G401 (cell line): Measurements from ENCODE around the gene HS3ST1. TPM values are rescaled to one million over a fixed set of nuclear protein-coding genes. Genes with fewer than 3 reads are reported as not detected.
"Not testable (repeated sequence)": the region's sequence is repeated elsewhere in the genome, so short reads cannot be mapped to it uniquely, and the experiment has no call there.

Experiments
- DNase-seq: peaks from one replicate; pipeline ENCODE4 v3.0.0-alpha.2; 2015; ENCODE audit warnings: low spot score
- in situ Hi-C: cut with HindIII; loops from 2 replicates; pipeline ENCODE4 v1.10.0; 2016; ENCODE audit warnings: low sequenced_read_pairs, mixed read lengths
- total RNA-seq: library from RNA; depleted of rRNA; stranded (reverse); fragments of >200 nt; shearing (Covaris generic); gene quantifications from 2 replicates; pipeline ENCODE4 v1.2.3, GENCODE V29; 2014

The HS3ST1 gene
- total RNA-seq, 1 experiment from 2014 or later = not detected

DNA sequence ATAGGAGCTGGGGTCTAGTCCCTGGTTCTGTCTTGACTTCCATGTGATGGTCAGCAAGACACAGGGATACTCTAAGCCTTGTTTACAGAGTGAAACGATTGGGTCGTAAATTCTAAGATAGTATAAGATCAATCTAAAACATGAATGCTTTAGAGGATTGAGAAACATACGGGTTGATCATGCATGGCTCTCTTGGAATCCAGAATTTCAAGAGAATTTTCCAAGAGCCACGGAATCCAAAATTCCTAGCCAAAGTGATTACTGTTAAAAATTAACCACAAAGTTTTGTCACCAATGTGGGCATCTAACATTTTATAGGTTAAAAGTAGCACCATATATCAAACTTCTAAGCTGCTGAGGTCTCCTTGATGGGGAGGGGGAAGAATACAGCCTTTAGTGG lies 16.5 kb downstream of the HS3ST1 start:
- DNase-seq = no peak
- in situ Hi-C loops = no loop called here

DNA sequence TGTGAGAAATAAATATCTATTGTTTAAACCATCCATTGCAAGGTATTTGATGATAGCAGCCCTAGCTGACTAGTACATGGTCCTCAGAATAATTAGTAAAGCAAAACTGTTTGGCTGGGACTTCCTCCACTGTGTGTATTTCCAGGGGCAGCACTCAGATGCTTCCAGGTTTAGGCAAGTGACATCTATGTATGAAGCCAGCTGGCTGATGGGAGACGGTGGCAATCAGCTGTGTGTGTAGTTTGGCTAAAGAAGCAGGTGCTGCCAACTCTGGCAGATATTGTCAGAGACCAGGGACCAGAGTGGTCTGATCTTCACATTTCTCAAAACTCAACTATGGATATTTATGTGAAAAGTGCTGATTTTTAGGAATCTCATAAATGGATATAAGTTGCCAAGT lies 19.1 kb downstream of the HS3ST1 start:
- in situ Hi-C loops = no loop called here
- DNase-seq = peak; percentile 72

DNA sequence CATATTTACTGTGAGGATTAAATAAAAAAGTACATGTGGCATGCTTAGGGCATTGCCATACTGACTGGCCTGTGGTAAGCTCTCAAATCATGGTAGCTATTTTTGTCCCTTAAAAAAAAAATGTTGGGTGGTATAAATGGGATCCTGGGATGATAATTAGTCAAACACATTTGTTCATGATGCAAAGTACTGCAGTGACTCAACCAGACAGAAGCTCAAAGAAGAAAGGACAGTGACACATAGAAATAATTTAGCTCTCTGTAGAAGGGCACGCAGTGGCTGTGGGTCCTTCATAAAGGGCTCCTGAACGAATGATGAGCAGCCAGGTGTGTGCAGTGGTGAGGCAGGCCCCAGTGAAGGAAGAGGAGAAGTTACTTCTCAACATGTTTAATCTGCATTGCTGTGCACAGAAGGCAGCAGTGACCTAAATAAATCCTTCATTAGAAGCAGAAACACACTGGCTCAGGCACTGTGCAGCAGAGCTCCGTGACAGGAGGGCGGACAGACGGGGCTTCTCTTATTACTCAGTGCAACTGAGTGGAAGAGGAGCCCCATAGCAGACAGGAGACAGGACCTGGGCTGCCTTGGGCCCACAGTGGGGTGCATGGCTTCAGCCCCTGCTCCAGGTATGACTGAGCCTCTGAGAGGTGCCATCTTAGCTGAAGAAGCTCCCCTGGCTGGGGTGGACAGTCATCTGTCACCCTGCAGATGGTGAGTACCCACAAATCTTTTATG lies 20.3 kb downstream of the HS3ST1 start:
- DNase-seq = peak; percentile 89
- in situ Hi-C loops = no loop called here

DNA sequence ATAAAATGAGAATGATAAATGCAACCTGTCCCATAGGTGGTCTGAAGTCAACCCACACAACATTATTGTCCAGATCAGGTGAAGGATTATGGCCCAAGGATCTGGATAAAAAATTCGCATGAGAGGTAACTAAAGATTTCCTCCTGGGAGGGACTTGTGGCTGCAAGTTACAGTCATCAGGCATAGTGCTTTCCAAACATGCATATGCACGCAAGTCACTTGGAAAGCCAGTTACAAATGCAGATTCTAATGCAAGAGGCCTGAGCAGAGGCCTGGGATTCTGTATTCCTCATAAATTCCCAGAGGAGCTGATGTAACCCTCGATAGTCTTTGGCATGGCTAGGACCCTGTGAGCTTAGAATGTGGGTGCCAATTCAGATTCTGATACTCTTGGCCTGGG lies 21.1 kb downstream of the HS3ST1 start:
- DNase-seq = no peak
- in situ Hi-C loops = no loop called here

DNA sequence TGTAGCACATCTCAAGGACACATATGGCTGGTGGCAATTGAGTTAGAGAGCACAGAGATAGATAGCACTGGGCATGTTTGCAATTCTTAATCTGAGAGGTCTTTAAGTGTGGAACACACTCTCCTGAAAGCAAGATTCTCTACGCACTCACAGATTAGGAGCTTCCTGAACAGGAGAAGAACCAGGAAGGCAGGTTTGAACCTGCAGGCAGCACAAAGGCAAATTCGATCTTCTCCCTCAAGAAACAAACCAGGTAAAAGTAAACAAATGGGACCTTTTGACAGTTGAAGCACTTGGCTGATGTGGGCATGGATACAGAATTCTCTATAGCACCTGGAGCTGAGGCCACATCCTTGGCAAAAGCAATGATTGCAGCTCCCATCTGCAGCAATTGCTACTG lies 24.3 kb downstream of the HS3ST1 start:
- DNase-seq = no peak
- in situ Hi-C loops = no loop called here

DNA sequence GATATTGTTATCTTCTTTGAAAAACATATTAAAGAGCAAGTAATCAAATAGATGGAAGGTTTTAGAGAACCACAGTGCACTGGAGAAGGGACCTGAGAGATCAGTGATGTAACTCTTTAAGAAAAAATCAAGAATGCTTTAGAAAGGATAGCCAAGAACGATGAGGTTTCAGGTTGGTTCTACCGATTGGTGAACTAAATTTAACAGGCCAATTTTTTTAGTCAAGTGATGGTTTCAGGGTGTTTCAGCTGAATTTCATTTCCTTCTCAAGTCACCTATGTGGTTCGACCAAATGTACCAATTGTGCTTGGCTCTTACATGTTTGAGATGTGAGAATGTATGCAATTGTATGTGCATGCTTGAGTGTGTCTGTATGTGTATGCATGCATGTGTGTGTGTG lies 26.5 kb downstream of the HS3ST1 start:
- in situ Hi-C loops = no loop called here
- no peak for DNase-seq

DNA sequence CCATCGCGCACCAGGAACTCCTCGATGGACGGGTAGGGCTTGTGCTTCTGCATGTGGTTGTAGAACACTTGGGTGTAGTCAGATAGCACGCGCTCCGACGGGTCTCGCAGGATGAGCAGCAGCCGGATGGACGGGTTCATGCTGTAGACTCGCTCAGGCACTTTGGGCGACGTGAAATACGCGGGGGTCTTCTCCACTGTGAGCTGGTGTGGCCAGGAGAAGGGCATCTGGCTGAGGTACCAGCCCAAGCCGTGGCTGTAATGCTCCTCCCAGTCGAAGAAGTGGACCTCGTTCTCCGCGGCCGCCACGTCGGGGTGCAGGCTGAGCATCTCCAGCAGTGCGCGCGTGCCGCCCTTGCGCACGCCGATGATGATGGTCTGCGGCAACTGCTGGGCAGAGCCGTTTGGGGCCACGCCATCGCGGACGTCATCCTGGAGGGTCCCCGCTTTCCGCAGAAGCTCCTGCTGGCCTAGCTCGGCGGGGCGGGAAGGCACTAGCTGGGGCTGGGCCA lies 29.2 kb downstream of the HS3ST1 start:
- DNase-seq = no peak
- in situ Hi-C loops = no loop called here

DNA sequence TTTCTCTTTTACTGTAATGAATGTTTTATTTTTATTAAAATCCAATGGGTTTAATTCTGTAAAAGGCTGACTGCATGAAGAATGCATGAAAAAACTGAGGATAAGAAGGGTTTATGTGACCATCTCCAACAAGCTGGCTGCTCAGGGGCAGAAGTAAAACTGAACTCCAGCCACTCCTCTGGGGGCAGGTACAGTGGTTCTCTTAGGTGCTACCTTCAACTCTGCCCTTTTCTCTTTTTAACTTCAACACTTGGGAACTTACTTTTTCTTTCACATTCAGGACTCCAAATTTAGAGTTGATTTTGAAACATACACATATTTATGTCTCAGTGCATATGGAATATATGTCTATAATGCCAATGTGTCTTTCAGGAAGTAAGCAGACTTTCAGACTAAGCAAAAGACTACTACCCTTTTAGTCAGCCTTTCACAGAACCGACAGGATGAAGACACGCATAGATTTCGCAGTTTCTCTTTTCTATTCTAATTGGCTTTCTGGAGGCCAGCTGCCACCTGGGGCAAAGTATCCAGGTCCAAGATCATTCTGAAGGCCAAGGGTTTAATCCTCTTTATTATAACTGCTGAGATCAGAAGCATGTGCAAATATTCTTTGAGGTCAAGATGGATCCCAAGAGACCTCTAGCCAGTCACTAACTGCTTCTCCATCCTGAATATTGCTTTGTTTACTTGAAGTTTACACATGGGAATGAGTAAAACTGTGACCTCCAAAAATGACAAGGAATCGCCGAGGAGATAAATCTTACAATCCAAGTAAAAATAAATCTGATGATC lies 30.7 kb downstream of the HS3ST1 start:
- in situ Hi-C loops = no loop called here
- no peak for DNase-seq

DNA sequence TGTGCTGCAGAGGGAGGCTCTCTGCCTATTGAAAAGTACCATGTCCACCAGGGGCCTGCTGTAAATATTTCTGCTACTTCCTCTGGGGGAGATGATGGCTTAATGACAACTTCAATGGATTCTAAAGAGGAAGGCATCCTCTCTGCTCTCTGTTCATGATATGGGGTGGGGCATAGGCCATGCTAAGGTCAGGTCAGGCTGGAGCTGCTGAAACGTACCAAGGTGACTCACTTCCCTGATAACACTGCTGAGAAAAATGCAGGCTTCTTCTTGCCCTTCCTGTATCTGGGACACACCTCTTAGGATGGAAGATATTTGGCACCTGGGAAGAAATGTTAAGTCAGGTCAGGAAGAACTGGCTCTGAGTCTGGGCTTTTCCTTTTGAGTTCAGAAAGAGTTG lies 31.5 kb downstream of the HS3ST1 start:
- in situ Hi-C loops = no loop called here
- no peak for DNase-seq

DNA sequence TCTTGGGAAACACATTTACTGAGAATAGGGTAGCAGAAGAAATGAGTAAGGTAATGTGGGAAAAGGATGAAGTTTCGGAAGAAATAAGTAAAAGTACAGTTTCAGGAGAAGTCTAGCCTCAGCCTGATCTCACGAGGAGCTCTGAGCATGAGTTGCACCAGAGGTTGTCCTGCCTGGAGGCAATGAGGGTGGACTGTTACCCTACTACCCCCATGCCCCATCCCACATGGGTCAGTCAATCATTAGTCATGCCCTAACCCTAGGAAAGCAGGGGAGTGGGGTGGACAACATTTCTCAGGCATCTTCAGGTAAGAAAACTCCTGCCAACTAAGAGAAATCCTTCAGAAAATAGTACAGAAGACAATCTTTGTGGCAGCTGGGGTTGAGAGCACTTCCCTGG lies 35.1 kb downstream of the HS3ST1 start:
- DNase-seq = no peak

DNA sequence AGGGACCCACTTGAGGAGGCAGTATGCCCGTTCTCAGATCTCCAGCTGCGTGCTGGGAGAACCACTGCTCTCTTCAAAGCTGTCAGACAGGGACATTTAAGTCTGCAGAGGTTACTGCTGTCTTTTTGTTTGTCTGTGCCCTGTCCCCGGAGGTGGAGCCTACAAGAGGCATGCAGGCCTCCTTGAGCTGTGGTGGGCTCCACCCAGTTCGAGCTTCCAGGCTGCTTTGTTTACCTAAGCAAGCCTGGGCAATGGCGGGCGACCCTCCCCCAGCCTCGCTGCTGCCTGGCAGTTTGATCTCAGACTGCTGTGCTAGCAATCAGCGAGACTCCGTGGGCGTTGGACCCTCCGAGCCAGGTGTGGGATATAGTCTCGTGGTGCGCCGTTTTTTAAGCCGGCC lies 44.6 kb downstream of the HS3ST1 start:
- in situ Hi-C loops, DNase-seq: not testable (repeated sequence)

More for the DNA sequence above, 35.1 kb downstream of the HS3ST1 start:
- in situ Hi-C loops = no loop called here

DNA sequence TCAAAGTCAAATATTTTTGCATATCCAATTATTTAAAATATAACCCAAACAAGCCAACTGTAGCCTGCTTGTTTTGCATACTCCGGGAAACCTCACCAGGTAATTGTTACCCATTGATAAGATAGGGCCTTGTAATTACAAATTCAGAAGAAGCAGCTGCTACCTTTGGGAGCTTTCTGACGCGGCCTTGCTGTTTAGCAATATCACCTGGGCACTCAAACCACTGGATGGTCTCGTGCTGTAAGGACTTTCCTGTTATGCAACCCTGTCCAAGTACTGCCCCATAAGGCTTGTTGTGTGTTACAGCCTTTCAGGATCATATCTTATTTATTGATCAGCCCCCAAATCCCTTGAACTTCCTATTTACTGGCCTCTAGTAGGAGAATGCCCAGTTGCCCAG lies 52.1 kb downstream of the HS3ST1 start:
- DNase-seq = no peak
- in situ Hi-C loops = no loop called here

DNA sequence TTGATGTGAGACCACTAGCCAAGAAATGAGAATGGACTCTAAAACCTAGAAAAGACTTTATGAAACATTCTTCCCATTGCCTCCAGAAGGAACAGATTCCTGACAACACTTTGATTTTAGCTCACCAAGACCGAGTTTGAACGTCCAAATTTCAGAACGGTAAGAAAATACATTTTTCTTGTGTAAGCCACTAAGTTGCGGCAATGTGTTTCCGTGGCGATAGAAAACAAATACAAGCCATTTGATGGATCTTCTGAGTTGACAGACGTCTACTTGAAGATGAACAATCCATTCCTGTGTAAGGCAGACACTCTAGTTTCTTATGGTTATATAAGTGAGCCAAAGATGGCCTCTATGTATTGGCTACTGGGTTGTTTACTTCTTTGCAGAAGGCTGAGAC lies 52.5 kb downstream of the HS3ST1 start:
- DNase-seq = no peak
- in situ Hi-C loops = no loop called here

DNA sequence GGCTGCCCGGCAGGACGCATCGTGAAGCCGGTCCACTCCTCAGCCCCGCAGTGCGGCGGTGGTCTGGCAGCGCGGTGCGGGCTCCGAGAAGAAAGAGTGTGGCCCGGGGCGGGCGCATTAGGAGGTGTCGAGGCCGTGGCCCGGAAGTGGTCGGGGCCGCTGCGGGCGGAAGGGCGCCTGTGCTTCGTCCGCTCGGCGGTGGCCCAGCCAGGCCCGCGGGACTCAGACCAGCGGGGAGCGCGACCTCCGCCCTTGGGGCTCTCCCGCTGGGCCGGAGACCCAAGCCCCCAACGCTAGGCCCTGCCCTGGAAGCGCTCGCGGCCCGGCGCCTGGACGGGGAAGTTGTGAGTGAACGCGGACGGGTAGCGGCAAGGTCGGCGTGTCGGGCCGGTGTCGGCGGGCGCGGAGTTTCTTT lies 60.0 kb downstream of the HS3ST1 start:
- in situ Hi-C loops = no loop called here
- DNase-seq = no peak

DNA sequence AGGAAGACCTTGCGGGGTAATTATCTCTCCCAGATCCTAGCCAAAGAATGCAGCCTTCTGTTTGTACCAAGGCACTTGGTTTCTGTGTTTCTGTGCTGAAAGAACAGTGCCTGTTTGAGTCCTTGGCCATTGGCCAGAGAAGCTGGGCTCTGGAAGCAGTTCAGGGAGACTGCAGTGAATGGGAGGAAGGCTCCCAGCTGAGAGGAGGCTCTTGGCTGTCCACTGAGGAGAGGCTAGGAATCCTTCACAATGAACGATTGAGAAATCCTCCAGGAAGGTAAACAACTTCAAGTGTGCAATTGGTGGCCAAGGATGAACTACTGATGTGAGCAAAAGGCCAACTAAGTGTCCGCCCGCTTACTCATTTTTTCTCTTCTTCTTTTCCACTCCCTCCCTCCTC lies 61.3 kb downstream of the HS3ST1 start:
- in situ Hi-C loops = no loop called here
- DNase-seq = peak; percentile 94

DNA sequence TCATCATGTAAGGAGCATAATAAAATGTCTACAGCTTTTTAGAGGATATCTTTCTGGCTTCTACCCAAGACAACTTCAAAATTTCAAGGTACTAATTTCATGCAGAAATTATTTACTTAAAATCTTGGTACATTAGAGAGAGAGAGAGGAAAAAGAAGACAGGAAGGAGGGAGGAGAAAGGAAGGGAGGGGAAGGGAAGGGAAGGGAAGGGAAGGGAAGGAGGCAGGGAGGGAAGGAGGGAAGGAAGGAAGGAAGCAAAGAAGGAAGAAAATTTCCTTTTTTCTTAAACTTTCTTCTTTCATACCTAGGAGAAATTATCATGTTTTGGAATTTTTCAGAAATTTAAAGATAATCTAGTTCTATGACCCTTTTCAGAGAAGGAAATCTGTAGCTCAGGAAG lies 61.8 kb downstream of the HS3ST1 start:
- in situ Hi-C loops = no loop called here
- DNase-seq = no peak

DNA sequence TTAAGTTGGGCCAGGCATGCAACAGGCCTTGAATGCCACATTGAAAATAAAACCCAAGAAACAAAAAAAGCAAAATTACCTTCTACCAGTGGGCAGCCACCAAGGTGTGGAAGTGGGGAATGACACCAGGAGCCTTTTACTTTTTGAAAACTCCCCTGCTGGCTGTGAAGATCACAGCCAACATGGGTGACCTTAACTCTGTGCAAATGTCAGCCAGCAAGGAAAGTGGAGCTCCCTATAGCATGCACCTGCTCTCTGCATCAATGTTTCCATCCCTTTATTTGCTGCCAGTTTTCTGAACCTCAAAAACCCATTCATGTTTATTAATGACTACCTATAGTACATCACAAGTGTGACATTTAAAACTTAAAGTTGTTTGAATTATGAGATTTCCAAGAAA lies 63.7 kb downstream of the HS3ST1 start:
- in situ Hi-C loops = no loop called here
- DNase-seq = no peak

DNA sequence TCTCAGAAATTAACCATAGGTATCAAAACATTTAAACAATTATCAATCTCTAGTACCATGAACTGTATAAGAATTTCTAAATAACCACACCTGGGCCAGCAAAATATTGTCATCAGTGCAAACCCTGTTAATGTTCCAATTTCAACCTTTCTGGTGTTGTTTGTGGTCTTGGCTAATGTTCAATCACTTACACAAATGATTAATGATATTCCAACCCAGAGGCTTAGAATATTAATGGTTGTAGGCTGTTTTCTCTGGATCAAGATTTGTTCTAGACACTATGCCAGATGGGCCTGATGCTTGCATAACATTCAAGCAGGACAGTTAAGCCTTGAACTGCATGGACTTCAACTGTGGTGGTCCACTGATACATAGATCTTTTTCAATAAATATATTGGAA lies 69.1 kb downstream of the HS3ST1 start:
- in situ Hi-C loops = no loop called here
- DNase-seq = no peak

DNA sequence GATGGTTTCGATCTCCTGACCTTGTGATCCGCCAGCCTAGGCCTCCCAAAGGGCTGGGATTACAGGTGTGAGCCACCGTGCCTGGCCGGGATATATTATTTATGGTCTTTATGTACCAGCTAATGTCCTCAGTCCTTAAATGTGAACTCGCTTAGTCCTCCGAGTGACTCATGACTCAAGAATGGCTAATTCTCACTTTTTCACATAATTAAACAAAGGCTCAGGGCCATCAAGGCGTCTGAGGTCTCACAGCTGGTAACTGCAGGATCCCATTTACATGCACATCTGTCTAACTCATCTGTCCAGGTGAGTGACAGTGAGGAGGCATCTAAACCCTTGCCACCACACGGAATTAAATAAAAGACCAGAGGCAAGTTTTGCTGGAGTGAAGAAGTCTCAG lies 73.5 kb downstream of the HS3ST1 start:
- no peak for DNase-seq
- in situ Hi-C loops = no loop called here

DNA sequence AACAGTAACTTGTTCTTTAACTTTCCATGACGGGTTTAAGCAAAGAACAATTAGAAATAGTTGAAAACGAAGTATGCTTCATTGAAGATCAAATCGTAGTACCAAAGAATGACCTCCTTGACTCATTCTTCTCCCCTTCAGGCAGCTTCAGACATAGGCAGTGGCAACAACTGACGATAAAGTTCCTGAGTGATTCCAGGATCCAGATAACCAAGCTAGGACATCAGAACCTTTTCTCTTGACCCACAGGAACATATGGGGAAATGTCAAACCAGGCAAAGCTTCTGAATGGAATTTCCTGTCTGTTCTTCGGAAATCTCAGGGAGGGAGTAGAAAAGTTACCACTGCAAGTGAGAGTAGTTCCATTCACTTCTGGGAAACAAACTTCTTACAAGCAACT lies 74.2 kb downstream of the HS3ST1 start:
- no peak for DNase-seq
- in situ Hi-C loops = no loop called here
